Measurements from ENCODE around the gene TCP1. TPM values are rescaled to one million over a fixed set of nuclear protein-coding genes. Genes with fewer than 3 reads are reported as not detected.
"Not testable (repeated sequence)": the region's sequence is repeated elsewhere in the genome, so short reads cannot be mapped to it uniquely, and the experiment has no call there.

The TCP1 gene
- total RNA-seq, 4 donors from 2014 or later, result 98.5 to 155 (median 129) TPM

DNA sequence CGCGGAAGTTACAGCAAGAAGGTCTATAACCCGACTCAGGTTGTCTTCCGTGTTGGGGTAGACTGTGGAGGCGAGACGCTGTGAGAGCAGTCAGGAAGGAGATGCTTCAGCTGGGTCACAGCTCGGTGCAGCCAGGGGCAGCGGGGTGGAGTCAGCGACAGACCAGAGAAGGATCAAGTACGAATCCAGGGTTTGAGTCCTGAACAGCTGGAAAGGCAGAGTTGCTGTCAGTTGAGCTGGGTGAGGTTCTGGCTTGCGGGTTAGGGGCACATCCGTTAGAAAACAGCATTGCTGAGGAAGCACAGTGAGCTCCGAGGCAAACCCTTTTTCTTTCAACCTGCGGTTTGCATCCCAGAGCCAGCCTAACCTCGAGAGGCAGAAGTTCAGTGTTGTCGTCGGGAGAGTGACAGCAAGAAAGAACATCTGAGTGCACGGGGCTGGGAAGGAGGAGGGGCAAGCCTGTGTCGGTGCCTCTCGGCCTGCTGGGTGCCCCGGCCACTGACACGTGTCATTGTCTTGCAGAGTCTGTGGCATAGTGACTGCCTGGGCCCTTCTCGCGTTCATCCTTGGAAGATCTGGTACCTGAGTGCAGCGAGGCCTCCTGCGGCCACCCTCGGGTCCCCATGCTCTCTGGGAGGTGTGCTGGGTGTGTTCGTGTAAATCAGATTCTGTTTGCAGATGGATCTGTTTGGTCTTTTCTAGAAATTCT lies 30.7 kb upstream of the TCP1 start:
- DNase-seq (ENCODE audit: low spot score in 2 of 2), result no peak
- 63 to 65% methylated on average over 28 of the region's 28 CpGs for WGBS, 2 donors
- no peak overlapping the region for H3K4me3 ChIP-seq (ENCODE audit: low read depth, poor library complexity, severe bottlenecking)
- TF ChIP-seq, protein P1, sequence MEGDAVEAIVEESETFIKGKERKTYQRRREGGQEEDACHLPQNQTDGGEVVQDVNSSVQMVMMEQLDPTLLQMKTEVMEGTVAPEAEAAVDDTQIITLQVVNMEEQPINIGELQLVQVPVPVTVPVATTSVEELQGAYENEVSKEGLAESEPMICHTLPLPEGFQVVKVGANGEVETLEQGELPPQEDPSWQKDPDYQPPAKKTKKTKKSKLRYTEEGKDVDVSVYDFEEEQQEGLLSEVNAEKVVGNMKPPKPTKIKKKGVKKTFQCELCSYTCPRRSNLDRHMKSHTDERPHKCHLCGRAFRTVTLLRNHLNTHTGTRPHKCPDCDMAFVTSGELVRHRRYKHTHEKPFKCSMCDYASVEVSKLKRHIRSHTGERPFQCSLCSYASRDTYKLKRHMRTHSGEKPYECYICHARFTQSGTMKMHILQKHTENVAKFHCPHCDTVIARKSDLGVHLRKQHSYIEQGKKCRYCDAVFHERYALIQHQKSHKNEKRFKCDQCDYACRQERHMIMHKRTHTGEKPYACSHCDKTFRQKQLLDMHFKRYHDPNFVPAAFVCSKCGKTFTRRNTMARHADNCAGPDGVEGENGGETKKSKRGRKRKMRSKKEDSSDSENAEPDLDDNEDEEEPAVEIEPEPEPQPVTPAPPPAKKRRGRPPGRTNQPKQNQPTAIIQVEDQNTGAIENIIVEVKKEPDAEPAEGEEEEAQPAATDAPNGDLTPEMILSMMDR (IDR thresholded peaks at IDR 0.05), result no peak
- no peak for TF ChIP-seq POLR2A (IDR thresholded peaks at IDR 0.05)
- intact Hi-C loops (cut with DNase I; ENCODE audit: low total_unique reads), result no loop called here

DNA sequence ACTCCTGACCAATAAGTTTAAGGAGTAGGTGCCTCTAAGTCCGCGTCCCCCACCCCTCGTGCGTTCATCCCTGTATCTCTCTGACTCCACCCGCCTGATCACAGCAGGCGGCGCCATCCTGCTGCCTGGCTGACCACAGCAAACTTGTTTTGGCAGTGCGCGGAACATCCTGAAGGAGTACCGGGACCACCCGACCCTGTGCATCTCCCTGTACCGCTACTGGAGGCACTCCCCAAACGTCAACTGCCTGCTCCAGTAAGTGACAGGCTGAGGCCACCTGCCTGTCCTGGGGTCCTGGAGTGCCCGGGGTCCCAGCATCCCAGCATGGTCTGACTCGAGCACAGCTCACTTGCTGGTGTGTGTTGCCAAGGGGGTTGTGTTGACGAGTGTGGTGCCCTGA lies 29.7 kb upstream of the TCP1 start:
- TF ChIP-seq, protein P1 (IDR thresholded peaks at IDR 0.05), result no peak
- TF ChIP-seq POLR2A (IDR thresholded peaks at IDR 0.05), result no peak
- H3K4me3 ChIP-seq (ENCODE audit: low read depth, poor library complexity, severe bottlenecking), result no peak overlapping the region
- intact Hi-C loops (cut with DNase I; ENCODE audit: low total_unique reads), result no loop called here
- 83 to 91% methylated on average over 16 of the region's 16 CpGs for WGBS, 2 donors
- DNase-seq (ENCODE audit: low spot score in 2 of 2), result no peak

DNA sequence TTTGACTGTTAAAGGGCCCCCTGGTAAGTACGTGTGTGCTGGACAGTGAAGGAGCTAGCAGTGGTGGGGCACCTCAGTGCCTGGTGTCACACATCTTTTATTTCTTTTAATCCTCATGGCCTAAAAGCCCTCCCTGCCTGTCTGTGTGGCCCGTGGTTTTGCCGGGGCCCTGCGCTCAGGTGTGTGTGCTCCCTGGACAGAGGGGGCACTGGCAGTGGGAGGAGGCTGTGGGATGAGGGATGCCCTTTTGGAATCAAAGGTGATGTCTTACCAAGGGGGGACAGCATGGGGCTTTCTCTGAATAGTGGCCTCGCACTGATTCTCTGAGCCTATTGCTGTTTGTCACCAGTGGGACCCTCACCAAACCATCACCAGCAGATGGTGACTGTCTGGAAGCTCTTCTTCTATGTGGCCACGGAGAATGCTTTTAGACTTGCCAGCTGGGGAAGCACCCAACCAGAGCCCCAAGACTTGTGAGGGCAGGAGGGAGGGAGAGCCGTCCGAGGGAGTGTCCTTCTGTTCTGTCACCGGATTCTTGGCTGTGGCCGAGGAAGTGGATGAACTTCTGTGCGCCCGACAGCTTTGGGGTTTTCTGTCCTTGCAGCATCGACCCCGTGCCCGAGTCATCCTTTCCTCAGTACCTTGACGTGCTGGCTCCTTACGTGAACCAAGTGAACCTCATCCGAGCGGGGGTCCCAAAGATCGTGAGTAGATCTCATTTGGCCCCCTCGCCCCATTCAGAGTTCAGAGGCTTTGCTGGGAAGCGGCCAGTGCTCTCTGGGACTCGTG lies 28.7 kb upstream of the TCP1 start:
- no peak for DNase-seq (ENCODE audit: low spot score in 2 of 2)
- 89 to 94% methylated on average over 23 of the region's 23 CpGs for WGBS, 2 donors
- intact Hi-C loops (cut with DNase I; ENCODE audit: low total_unique reads), result no loop called here
- TF ChIP-seq POLR2A (IDR thresholded peaks at IDR 0.05), result no peak
- TF ChIP-seq, protein P1 (IDR thresholded peaks at IDR 0.05), result no peak
- no peak overlapping the region for H3K4me3 ChIP-seq (ENCODE audit: low read depth, poor library complexity, severe bottlenecking)

DNA sequence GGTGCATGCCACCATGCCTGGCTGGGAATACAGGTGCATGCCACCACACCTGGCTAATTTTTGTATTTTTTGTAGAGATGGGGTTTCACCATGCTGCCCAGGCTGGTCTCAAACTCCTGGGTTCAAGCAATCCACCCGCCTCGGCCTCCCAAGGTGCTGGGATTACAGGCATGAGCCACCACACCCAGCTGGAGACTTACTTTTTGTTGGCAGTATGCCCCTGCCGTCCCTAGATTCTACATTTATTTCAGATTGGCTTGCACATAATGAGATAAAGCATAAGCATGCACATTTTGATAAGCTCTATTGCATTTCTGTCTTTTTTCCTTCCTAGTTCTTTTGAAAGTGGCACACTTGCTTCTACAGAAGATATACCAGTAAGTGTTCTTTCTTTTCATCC lies 27.4 kb upstream of the TCP1 start:
- 57 to 68% methylated on average over 3 of the region's 3 CpGs for WGBS, 2 donors
- H3K4me3 ChIP-seq (ENCODE audit: low read depth, poor library complexity, severe bottlenecking); intact Hi-C loops (cut with DNase I; ENCODE audit: low total_unique reads); DNase-seq (ENCODE audit: low spot score in 2 of 2): not testable (repeated sequence)

DNA sequence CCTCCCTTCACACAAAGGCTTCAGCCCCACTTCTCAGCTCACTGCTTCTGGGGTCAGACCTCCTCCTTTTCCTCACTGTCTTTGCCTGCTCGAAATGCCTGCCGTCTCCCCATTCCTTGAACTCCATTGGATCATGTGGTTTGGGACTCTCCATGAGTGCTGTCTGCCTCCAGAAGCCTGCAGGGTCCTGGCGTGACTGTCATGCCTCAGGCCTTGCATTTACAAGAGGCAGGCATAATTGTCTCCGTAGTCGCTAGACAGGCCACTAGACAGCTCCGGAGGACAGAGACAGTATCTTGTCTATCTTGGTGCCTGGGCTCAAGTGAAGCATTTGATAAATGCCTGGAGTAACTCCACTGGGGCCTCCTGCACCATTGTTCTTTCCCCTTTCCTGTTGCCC lies 26.0 kb upstream of the TCP1 start:
- TF ChIP-seq, protein P1 (IDR thresholded peaks at IDR 0.05), result no peak
- no peak for TF ChIP-seq POLR2A (IDR thresholded peaks at IDR 0.05)
- no peak overlapping the region for H3K4me3 ChIP-seq (ENCODE audit: low read depth, poor library complexity, severe bottlenecking)
- intact Hi-C loops (cut with DNase I; ENCODE audit: low total_unique reads), result no loop called here
- DNase-seq (ENCODE audit: low spot score in 2 of 2), result no peak
- 75 to 83% methylated on average over 6 of the region's 6 CpGs for WGBS, 2 donors

DNA sequence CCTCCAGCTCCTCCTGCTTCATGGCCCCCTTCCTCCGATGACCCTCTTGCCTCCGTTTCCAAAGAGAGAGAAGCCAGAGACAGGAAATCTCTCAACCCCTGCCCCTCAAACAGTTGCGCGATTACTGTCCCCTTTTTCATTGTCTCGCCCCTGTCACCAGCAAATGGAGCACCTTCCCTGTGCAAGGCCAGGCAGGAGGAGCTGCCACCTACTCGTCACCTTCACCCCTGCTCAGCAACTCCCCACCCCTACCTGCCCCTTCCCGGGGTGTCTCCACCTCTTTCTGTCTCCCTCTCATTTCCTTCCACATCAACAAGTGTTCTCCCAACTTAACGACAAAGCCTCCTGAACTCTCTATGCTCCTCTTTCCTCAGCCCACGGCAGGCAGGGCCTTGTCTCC lies 24.4 kb upstream of the TCP1 start:
- intact Hi-C loops (cut with DNase I; ENCODE audit: low total_unique reads), result no loop called here

More for the DNA sequence above, 24.4 kb upstream of the TCP1 start:
- DNase-seq (ENCODE audit: low spot score in 2 of 2), result no peak
- no peak overlapping the region for H3K4me3 ChIP-seq (ENCODE audit: low read depth, poor library complexity, severe bottlenecking)
- WGBS, 2 donors, result 83 to 86% methylated on average over 9 of the region's 9 CpGs
- TF ChIP-seq, protein P1 (IDR thresholded peaks at IDR 0.05), result no peak
- TF ChIP-seq POLR2A (IDR thresholded peaks at IDR 0.05), result no peak

Data from lower leg skin (tissue), 4 donors.